Stimulated activated CD4-positive, alpha-beta T cell treated with anti-CD3 and anti-CD28 coated beads, TNF-alpha, amount 100 ng/mL, for 1 hour (primary cell): ENCODE measurements around the gene AKT1.
A peak's percentile ranks its signal among the peaks of the same experiment; 100 is the strongest.

Experiments
- DNase-seq, 3 donors: peaks; one replicate each; pipeline ENCODE4 v3.0.0-alpha.2; 2020; ENCODE audit warnings: low read depth in 3 of 3, low spot score in 1 of 3

AKT1 gene

DNA sequence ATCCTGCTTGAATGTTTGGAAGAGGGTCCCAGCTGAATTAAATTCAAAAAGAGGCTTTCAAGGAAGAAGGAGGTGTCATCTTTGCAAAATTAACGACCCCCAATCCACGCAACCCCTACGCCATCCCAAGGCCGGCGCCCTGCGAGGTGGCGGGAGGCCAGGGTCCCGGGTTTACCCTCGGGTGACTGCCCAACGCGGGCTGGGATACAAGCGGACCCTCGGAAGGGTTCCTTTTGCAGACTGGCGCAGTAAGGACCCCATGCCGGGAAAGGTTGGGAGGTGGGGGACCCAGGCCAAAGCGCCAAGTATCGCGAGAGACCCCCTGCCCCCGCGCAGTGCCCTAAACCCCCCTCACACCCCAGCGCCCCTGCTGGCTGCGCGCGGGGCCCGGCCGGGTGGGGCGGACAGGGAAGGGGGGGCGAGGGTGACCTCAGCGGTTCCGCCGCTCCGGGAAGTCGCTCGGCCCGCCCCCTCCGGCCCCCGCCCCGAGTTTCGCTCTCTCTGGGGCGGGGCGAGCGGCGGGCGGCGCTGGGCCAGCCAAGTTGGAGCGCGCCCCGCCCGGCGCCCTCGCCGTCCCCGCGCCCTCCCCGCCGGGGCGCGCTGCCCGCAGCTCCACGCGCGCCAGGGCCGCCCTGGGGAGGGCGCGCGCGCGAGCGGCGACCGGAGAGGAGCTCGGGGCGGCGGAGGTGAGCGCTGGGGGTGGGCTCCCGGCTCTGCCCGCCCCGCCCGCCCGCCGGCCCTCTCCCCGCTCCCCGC is 4.6 kb upstream of the AKT1 start:
- DNase-seq = peak; percentile 53 to 72 (median 71)

DNA sequence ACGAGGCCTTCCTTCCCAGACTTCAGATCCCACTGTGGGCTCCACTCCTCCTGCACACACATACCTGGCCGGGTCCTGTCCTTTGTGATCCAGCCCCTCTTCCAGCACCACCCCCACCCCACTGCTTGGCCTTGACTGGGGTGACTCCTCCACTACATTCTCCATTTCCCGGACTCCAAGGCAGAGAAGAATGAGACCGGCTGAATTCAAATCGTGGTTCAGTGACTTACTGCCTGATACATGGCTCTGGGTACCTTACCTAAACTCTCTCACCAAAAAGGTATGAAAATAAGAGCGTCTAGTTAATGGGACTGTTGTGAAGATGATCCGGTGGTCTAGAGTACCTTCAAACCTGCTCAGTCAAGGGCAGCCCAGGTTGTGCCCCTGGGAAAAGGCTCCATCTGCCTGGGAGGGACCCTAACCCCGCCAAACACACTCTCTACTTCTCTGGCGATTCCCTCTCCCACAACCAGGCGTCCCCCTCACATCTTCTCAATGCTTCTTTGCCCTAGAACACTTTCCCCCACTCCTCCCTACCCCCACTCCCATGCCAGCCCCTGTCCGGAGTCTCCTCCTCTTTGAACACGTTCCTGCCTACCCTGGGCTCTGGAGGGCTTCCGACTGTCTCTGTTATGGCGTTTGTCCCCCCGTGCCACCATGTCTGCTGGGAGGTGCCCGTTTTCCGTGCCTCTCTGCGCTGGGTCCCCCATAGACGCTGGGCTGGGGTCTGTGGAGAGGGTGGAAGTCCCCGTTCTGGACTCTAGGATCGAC is 3.9 kb upstream of the AKT1 start:
- no peak for DNase-seq

DNA sequence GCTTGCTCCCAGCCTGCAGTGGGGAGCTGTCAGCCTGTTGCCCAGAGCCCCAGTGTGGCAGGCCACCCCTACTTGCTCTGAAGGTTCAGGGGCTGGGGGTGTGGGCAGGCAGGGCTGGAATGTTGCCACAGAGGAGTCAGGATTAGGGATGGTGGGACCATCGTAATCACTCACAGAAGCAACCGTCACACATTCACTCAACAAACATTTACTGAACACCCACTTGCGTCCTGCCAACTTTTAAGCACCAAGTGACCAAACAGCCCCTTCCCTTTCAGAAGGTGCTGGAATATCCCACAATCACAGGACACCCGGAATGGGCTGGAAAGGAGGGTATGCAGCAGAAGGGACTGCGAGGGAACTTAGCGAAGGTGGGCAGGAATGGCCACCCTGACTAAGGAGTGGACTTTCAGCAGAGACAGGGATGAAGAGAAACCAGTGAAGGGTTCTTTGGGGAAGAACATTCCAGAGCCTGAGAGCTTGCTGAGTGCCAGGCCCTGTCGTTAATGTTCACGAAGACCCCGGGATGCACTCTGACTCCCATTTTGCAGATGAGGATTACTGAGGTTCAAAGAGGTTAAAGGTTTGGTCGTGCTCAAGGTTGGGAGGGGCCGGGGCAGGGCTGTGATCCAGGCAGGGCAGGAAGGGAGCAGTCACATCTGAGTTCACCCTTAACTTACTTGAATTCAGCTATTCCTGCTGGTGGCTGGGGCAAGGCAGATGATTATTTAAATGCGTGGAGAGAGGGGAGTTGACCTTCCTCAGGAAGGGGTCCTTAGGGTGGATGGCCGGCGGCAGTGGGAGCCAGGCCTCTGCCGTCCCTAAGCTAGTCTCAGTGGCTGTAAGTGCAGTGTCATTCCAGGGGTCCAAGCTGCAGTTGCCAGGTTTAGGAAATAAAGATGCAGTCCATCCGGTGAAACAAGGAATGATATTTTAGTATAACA is 3.0 kb upstream of the AKT1 start:
- DNase-seq = no peak

DNA sequence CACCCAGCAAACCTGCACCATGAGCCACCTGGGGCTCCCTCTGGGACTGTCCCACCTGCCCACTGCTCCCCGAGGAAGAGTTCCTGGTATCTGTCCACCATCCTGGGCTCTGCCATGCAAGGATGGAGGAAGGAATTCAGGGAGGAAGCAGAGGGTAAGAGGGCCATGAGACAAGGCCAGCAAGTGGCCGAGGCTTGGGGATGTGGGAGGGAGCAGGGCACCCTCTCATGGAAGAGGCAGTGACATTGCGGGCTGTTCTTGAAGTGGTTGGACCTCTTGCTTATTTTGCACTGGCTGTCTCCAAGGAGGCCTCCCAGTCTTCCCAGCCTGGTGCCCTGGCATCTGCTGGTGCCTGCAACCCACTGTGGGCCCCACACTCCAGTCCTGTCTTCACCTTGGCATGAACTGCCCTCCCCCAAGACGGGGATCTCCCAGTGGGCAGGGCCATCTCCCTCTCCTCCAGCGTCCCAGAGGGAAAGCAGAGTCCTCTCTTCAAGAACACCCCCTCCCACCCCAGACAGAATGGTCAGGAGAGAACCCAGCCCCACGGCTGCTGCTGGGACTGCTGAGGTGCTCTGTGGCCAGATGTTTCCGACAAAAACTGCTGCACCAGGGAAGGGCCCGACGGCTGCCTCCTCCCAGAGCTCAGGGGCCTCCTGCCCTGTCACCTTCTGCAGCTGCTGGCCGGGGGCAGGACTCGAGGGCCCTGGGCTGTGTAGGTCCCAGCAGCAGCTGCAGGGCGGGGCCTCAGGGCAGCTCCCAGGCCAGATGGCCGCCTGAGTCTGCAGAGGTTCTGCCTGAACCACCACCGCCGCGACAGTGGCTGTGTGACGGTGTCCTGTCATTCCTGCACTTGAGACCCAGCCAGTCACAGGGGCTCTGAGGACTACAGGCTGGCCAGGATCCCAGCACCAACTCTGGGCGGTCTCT is 1.8 kb upstream of the AKT1 start:
- no peak for DNase-seq

DNA sequence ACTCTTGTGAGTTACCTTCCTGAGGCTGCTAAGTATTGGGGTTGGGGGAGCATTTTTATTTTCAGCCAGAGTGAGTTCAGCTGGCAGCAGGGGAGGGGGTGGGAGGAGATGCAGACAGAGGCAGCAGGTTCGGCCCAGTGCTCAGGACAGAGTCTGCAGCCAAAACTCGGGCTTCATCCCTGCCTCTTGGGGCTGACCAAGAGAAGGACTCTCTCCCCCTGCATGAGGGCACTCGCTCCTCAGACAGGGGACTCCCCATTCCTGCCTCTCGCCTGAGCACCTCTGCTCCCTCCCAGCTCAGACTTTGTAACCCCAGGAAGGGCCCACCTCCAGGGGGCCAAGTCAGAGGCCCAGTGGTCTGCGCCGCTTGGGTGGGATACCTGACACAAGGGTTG is 1.1 kb upstream of the AKT1 start:
- DNase-seq = no peak

DNA sequence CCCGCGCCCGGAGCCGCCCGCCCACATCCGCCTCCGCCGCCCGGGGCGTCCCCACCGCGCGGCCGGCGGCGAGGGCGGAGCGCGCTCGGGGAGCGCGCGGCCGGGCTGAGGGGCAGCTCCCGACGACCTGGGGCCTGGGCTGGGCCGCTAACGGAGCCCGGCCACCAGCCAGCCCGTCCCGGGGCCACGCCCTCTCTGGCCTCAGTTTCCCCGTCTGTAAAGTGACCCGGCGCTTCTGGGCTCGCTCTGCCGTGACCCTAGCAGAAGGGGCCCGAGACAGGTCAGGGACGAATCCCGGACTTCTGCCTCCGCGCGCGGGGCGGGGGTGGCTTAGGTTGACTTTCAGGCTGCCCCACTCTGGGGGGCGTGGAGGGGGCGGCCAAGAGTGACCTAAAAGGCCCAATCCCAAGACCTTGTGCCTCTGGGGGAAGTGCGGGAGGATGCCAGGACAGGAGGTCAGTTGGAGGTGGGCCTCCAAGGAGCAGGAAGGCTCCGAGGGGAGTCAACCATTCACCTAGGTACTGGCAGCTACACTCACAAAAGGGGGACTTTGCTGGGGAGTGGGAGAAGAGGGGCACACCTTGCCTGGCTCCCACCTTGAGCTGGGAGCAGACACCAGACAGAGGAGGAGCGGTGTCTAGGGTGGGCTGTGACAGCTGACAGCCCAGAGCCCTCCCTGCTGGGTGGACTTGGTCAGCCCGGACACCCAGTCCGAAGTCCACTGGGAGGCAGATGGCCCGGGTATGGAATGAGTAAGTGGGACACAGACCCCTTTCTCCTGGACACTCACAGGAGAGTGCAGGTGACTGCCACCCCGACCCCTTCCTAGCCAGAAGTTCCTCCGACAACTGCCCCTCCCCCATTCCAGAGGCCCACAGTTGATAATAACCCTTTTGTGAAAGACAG is 486 bp upstream of the AKT1 start:
- peak in 2 of 3 donors; percentile 22 to 57 for DNase-seq

DNA sequence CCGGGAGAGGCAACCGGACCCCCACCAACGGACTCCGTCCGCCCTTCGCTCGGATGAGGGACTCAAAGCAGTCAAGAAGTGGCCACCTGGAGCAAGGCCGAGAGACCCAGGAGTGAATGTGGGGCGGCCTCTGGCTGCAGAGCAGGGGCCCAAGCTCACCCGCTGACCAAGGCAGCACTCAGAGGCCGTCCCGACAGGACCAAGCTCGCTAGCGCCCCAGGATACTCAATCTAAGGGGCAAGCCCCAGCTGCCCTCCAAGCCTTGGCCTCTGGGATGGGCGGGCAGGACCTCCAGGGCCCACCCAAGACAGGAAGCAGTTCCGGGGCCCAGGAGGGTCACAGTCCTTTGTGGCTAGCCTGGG is 936 bp downstream of the AKT1 start:
- DNase-seq = no peak

DNA sequence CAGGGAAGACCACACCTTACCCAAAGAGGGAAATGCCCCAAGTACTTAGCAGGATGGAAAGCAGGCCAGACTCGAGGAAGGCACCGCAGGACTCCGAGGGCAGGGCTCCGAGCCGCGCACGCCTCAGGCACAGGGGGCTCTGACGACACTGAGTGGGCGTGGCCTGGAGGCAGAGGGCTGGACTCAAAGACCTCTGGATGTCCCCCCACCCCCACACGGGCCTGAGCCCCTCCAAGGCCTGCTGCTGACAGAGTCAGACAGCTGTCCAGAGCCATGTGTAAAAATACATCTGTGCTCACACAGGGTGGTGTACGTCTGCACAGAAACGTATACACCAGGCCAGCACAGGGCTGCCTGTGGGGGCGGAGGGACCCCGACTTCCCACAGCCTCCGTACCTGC is 1.4 kb downstream of the AKT1 start:
- DNase-seq = no peak

DNA sequence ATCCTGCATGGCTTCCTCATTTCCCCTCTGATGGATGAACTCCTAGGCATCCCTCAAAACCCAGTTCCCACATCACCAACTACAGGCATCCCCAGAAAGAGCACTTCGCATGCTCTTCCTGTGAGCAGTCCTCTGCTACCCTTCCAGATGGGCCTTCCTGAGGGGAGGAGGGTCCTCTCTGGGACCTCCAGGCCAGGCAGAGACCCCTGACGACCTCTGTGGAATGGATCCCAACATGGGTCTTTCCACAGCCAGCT is 1.9 kb downstream of the AKT1 start:
- no peak for DNase-seq

DNA sequence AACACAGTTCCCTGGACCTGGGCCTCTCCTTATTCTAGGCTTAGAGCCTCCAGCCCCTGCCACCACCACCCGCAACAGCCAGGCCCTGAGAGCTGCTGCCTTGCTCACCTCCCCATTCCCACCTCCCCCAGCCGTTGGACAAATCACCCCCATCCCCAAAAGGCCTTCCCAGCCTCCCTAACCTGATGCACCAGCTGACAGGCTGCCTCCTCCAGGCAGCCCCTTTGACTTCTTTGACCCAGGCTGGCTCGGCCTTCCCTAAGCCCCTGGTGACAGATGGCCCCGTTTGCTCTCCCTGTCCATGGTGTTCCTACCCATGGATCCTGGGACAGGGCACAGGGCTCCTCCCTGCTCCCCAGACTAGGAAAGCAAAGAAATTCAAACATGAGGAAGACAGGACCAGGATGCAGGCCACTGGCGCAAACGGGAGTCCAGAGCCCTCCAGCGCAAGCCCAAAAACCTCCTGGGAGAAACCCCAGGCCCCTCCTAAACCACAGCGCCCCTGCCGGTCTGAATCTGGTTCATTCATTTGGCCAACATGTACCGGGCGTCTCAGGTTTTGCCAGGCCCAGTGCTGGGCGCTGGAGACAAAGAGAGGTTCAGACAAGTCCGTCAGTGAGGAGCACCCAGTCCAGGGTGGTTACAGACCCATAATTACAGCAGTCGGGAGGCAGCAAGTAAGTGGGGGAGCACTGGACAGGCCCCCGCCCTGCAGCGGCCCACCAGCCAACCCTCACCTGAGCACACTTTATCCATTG is 2.4 kb downstream of the AKT1 start:
- DNase-seq = no peak

DNA sequence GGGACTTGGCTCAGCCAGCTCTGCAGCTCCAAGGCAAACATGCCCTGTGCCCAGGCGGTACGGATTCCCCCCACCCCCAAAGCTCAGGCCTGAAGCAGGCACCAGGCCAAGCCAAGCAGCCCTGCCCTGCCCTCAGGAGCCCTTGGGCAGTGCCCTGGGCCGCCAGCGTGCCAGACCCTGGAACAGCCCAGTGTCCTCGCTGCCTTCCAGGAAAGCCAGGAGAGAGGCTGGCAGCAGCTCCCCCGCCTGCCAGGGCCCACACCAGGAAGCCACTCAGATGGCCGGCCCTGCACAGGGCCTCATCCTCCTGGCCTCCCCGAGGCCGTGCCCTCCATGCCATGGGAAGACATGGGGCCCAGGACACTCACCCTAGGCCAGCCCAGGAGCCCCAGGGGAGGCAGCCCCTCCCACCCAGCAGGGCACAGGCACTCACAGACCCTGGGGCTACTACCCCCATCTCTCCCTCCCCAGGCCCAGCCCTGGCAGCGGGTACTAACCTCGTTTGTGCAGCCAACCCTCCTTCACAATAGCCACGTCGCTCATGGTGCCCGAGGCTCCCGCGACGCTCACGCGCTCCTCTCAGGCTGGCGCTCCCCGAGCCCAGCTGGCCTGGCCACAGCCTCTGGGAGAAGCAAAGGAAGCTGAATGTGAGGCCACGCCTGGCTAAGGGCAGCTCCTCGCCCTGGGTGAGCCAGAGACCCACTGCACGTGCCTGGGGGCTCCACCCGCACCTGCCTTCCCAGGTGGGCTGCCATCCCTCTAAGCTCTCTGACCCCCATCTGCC is 3.3 kb downstream of the AKT1 start:
- no peak for DNase-seq

DNA sequence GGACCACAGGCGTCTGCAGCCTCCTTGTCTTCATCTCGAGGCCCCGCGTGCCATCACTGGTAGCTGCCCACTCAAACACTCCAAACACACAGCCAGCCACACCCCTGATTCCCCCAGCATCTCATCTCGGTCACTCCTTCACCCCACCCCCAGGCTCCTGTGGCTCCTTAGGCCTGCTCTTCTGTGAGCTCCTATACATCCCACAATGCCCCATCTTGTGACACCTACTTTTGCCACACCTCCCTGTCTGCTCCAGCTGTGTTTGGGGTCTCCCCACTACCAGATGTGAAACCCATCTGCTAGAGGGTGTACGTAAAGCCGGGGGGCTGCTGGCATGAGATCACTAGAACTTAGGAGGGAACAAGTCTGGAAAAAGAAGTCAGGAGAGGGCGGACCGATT is 4.1 kb downstream of the AKT1 start:
- DNase-seq = no peak

DNA sequence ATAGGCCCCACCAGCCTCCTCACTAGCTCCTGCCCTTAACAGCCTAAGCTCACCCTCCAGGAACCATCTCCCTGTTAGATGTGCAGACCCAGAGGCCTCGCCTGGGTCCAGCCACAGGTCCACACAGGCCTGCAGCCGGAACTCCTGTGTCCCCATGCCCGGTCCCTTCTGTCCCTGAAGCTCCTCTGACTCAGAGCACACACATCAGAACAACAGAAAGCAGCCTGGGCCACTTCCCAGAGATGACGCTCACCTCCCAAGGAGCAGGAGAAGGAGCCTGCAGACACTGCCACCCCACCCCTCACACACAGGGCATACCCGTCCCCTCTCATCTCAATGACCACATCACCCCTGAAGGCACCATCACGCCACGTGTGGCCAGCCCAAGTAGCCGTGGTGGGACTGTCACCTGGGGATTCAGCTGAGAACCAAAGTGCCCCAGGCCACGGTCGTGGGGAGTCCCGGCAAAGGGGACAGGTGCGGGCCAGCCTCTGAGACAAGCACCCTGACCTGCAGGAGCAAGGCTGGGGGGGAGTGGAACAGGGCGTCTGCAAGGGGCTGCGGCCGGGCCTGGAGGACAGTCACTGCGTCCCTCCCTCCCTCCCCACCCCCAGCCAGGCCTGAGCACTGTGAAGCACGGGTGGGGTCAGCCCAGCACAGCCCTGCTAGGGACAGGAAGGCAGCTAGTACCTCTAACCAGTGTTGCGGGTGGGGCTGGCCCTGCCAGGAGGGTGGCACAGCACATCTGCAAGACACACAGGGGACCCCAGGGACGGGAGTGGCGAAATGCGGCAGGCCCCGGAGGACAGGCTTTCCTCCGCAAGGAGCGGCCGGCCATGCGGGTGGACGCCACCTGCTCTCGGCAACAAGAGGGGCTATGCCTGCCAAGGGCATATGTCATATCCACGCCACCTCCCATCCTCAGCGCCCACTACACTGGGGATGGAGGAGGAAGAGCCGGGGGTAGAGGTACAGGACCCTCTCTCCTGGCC is 5.5 kb downstream of the AKT1 start:
- DNase-seq = no peak

DNA sequence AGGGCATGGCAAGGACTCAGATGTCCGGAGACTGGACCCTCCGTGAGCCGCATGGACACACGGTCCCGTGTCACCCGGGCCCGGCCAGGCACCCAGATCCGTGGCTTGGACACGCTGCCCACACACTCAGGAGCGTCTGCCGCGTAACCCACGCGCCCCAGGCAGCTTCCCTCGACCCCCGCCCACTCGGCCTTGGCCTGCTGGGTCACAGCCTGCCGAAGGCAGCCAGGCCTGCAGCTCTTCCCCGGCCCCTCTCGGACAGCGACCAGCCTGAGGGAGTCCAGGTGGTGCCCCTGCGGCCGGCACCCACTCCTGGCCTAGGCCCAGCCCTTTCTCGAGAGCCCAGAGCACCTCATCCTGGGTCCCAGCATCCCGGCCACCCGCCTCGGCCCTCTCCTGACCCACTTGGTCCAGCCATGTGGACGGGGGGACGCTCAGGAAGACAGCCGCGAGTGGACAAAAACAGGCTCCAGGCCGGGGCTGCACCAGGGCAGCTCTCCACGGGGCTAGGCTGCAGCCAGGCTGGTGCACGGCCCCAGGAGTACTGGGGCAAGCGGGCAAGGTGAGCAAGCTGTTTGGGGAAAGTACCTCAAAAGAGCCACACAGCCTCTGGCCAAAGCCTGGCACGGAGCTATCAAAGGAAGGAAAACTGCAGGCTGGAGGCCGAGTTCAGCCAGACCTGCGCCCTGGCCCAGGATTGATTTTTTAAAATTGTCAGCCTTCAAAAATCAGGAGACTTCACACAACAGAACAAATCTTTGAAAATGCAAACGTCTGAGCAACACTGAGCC is 6.5 kb downstream of the AKT1 start:
- no peak for DNase-seq

DNA sequence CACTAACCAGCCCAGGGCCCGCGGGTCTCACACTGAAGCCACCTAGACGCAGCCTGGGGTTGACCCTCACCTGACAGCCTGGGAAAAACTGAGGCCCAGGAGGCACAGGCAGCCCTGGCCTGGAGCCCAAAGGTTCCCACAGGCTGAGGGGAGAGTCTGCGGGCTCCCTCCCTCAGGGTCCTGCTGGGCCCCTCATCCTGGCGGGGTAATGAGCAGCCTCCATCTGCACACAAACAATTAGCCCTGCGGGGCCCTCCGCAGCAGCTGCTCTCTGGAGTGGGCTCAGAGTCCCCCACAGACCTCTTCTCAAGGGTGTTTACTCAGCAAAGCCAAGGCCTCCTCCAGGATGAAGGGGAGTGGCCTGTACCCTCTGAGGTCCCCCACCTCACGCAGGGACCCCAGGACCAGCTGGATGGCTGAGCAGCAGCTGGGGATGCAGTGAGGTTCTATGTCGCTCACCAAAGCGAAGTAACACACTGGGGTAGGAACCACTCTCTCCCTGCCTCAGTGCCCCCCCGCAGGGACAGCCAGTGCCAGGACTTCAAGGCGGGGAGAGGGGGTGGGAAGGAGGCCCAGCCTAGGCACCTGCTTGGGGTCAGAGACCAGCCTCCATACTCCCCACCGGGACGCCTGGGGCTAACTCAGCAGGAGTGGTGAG is 7.3 kb downstream of the AKT1 start:
- DNase-seq = no peak

DNA sequence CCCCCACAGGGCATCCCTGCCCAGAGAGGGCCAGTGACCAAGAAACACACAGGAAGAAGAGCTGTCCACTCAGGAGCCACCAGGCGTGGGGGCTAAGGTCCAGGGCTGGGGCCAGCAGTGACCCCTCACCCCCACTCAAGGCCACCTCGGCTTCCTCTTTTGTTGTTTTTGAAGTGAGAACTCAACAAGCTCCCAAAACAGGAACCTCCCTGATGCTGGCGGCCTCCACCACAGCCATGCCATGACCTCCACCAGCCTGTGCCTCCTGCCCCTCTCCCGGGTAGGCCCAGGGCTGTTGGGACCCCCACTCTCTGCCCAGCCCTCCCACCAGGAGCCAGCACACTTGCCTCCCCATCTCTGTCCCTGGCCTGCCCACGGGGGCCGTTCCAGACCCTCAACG is 7.8 kb downstream of the AKT1 start:
- DNase-seq = no peak
